Neural cell (in vitro differentiated cells): ENCODE results near the gene MON2. TPM values are rescaled to one million over a fixed set of nuclear protein-coding genes. Genes with fewer than 3 reads are reported as not detected.
"Not testable (repeated sequence)": the region's sequence is repeated elsewhere in the genome, so short reads cannot be mapped to it uniquely, and the experiment has no call there.

Experiments
- H2AFZ ChIP-seq: fragments of 200-600, 300-800 bp; sonication (generic), shearing (Covaris generic); 2 replicates; pipeline ENCODE4 v1.6.0; 2014; ENCODE audit warnings: low read depth, mild to moderate bottlenecking, antibody characterized with exemption, low read length, moderate library complexity
- H3F3A ChIP-seq: fragments of 200-600 bp; shearing (Covaris generic); 2 replicates; pipeline ENCODE4 v1.6.1; 2016; ENCODE audit warnings: mild to moderate bottlenecking, moderate library complexity, mixed read lengths, antibody characterized with exemption, low read length; ENCODE audit not compliant: insufficient read depth, poor library complexity, severe bottlenecking
- H3K27ac ChIP-seq: fragments of 200-600, 300-800 bp; sonication (generic), shearing (Covaris generic); 2 replicates; pipeline ENCODE4 v1.5.1; 2014; ENCODE audit warnings: mild to moderate bottlenecking, low read length, moderate library complexity
- H3K27me3 ChIP-seq: fragments of 300-800, 200-600 bp; sonication (generic), shearing (Covaris generic); 2 replicates; pipeline ENCODE4 v1.6.0; 2014; ENCODE audit warnings: mild to moderate bottlenecking, low read depth, low read length, moderate library complexity; ENCODE audit not compliant: insufficient read depth
- H3K36me3 ChIP-seq: fragments of 300-800, 200-600 bp; sonication (generic), shearing (Covaris generic); 2 replicates; pipeline ENCODE4 v1.5.1; 2014; ENCODE audit warnings: mild to moderate bottlenecking, antibody characterized with exemption, low read length, moderate library complexity; ENCODE audit not compliant: insufficient read depth
- H3K4me2 ChIP-seq: fragments of 300-800, 200-600 bp; sonication (generic), shearing (Covaris generic); 2 replicates; pipeline ENCODE4 v1.6.0; 2014; ENCODE audit warnings: mild to moderate bottlenecking, low read length
- H3K4me3 ChIP-seq: fragments of 300-800, 200-600 bp; sonication (generic), shearing (Covaris generic); 2 replicates; pipeline ENCODE4 v1.5.1; 2014; ENCODE audit warnings: mild to moderate bottlenecking, low read length, moderate library complexity
- H3K79me2 ChIP-seq: fragments of 200-600 bp; shearing (Covaris generic); replicated peaks from 2 replicates; pipeline ENCODE4 v1.6.0; 2014; ENCODE audit warnings: mild to moderate bottlenecking, low read length, moderate library complexity; ENCODE audit not compliant: insufficient read depth
- H3K9ac ChIP-seq: fragments of 300-800, 200-600 bp; sonication (generic), shearing (Covaris generic); 2 replicates; pipeline ENCODE4 v1.6.1; 2016; ENCODE audit warnings: mild to moderate bottlenecking, low read length, mixed read lengths
- H3K9me2 ChIP-seq: fragments of 200-600 bp; shearing (Covaris generic); 2 replicates; pipeline ENCODE4 v1.6.1; 2016; ENCODE audit warnings: mild to moderate bottlenecking, low read length, mixed read lengths; ENCODE audit not compliant: insufficient read depth
- H3K9me3 ChIP-seq: fragments of 200-600, 300-800 bp; sonication (generic), shearing (Covaris generic); 2 replicates; pipeline ENCODE4 v1.6.1; 2016; ENCODE audit warnings: mild to moderate bottlenecking, mixed run types, low read length, moderate library complexity, mixed read lengths
- H4K20me1 ChIP-seq: fragments of 200-600 bp; shearing (Covaris generic); 2 replicates; pipeline ENCODE4 v1.6.1; 2016; ENCODE audit warnings: mild to moderate bottlenecking, mixed run types; ENCODE audit not compliant: insufficient read depth
- CTCF ChIP-seq: fragments of 450-650 bp; IDR thresholded peaks from 2 replicates; pipeline ENCODE4 v1.5.1; 2014; ENCODE audit warnings: antibody characterized with exemption, mild to moderate bottlenecking, moderate library complexity; ENCODE audit not compliant: poor library complexity, severe bottlenecking
- EP300 ChIP-seq: fragments of 450-650 bp; conservative IDR thresholded peaks from 2 replicates; pipeline ENCODE4 v1.6.1; 2014; ENCODE audit warnings: antibody characterized with exemption, mild to moderate bottlenecking, moderate library complexity; ENCODE audit not compliant: poor library complexity, severe bottlenecking
- EZH2 ChIP-seq: fragments of 200-600, 300-800 bp; shearing (Covaris generic), sonication (generic); IDR thresholded peaks from 2 replicates; pipeline ENCODE4 v1.6.1; 2014; ENCODE audit warnings: antibody characterized with exemption, low read length, borderline replicate concordance, mild to moderate bottlenecking; ENCODE audit not compliant: insufficient read depth, poor library complexity, severe bottlenecking
- MXI1 ChIP-seq: fragments of 450-650 bp; conservative IDR thresholded peaks from 2 replicates; pipeline ENCODE4 v1.6.1; 2014; ENCODE audit warnings: antibody characterized with exemption, mild to moderate bottlenecking; ENCODE audit not compliant: poor library complexity, severe bottlenecking
- POLR2AphosphoS5 ChIP-seq: IDR thresholded peaks from 2 replicates; pipeline ENCODE4 v1.6.1; 2012
- RAD21 ChIP-seq: fragments of 450-650 bp; conservative IDR thresholded peaks from 2 replicates; pipeline ENCODE4 v1.6.1; 2014; ENCODE audit warnings: antibody characterized with exemption, mild to moderate bottlenecking, moderate library complexity
- SMC3 ChIP-seq: fragments of 450-650 bp; conservative IDR thresholded peaks from 2 replicates; pipeline ENCODE4 v1.6.1; 2014; ENCODE audit warnings: antibody characterized with exemption, mild to moderate bottlenecking, moderate library complexity; ENCODE audit not compliant: poor library complexity
- TAF1 ChIP-seq: IDR thresholded peaks from 2 replicates; pipeline ENCODE4 v1.6.1; 2012; ENCODE audit warnings: low read depth
- polyA plus RNA-seq: library from polyadenylated mRNA; depleted of rRNA; stranded (reverse); fragments of >200 nt; gene quantifications from 2 replicates; pipeline ENCODE4 v1.2.3, GENCODE V29; 2014
- TF ChIP-seq, protein P1 (sequence below): IDR thresholded peaks from 2 replicates; pipeline ENCODE4 v1.6.1; 2012; ENCODE audit warnings: borderline replicate concordance

MON2 gene
- polyA plus RNA-seq, 1 donor from 2014 or later, result 44.2 TPM

DNA sequence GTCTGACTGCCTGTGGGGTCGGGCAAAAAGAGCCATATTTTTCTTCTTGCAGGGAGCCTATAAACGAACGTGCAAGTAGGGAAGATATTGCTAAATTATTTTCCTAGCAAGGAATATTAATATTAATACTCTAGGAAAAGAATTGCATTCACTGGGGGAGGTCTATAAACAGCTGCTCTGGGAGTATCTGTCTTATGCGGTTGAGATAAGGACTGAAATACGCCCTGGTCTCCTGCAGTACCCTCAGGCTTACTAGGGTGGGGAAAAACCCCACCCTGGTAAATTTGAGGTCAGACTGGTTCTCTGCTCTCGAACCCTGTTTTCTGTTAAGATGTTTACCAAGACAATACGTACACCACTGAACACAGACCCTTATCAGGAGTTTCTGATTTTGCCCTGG lies 3.4 kb upstream of the MON2 start:
- H3K4me3 ChIP-seq, H3K36me3 ChIP-seq, H4K20me1 ChIP-seq, H3K9ac ChIP-seq, H3K27me3 ChIP-seq, H3K4me2 ChIP-seq, H3K9me2 ChIP-seq, H3K27ac ChIP-seq, H3K9me3 ChIP-seq, H2AFZ ChIP-seq, H3F3A ChIP-seq: not testable (repeated sequence)
- peaks cover 12% of the 10 kb centered on the region for H3K79me2 ChIP-seq

GRCh38 chr12:62466018-62466593 lies 520 bp upstream of the MON2 start:
- peaks cover 37% of the 10 kb centered on the region for H3K79me2 ChIP-seq
- peak overlapping the region; percentile 97 for H3K4me3 ChIP-seq
- H3K27me3 ChIP-seq, result no peaks in the 10 kb centered on the region
- no peaks in the 10 kb centered on the region for H3F3A ChIP-seq
- H3K9ac ChIP-seq, result peak overlapping the region; percentile 92
- no peaks in the 10 kb centered on the region for H3K36me3 ChIP-seq
- H3K27ac ChIP-seq, result peak overlapping the region; percentile 93
- no peaks in the 10 kb centered on the region for H4K20me1 ChIP-seq
- no peaks in the 10 kb centered on the region for H3K9me3 ChIP-seq
- H2AFZ ChIP-seq, result peak overlapping the region; percentile 99
- H3K9me2 ChIP-seq, result no peaks in the 10 kb centered on the region
- peak overlapping the region; percentile 89 for H3K4me2 ChIP-seq
- TF ChIP-seq POLR2AphosphoS5 (no peak), EZH2 (no peak), MXI1 (no peak), RAD21 (no peak), TAF1 (no peak), EP300 (no peak), SMC3 (no peak), CTCF (no peak)
- TF ChIP-seq, protein P1, sequence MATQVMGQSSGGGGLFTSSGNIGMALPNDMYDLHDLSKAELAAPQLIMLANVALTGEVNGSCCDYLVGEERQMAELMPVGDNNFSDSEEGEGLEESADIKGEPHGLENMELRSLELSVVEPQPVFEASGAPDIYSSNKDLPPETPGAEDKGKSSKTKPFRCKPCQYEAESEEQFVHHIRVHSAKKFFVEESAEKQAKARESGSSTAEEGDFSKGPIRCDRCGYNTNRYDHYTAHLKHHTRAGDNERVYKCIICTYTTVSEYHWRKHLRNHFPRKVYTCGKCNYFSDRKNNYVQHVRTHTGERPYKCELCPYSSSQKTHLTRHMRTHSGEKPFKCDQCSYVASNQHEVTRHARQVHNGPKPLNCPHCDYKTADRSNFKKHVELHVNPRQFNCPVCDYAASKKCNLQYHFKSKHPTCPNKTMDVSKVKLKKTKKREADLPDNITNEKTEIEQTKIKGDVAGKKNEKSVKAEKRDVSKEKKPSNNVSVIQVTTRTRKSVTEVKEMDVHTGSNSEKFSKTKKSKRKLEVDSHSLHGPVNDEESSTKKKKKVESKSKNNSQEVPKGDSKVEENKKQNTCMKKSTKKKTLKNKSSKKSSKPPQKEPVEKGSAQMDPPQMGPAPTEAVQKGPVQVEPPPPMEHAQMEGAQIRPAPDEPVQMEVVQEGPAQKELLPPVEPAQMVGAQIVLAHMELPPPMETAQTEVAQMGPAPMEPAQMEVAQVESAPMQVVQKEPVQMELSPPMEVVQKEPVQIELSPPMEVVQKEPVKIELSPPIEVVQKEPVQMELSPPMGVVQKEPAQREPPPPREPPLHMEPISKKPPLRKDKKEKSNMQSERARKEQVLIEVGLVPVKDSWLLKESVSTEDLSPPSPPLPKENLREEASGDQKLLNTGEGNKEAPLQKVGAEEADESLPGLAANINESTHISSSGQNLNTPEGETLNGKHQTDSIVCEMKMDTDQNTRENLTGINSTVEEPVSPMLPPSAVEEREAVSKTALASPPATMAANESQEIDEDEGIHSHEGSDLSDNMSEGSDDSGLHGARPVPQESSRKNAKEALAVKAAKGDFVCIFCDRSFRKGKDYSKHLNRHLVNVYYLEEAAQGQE, result no peak

GRCh38 chr12:62468397-62468796 lies 1.8 kb downstream of the MON2 start:
- H3K27ac ChIP-seq, result no peak overlapping the region
- H3K79me2 ChIP-seq, result peaks cover 37% of the 10 kb centered on the region
- peak overlapping the region; percentile 91 for H3K4me2 ChIP-seq
- TF ChIP-seq MXI1 (no peak), TAF1 (no peak), SMC3 (no peak), POLR2AphosphoS5 (no peak), CTCF (no peak), EP300 (no peak), RAD21 (no peak), EZH2 (no peak)
- TF ChIP-seq, protein P1, result no peak
- H3K9ac ChIP-seq, result no peak overlapping the region
- no peaks in the 10 kb centered on the region for H3K9me2 ChIP-seq
- H2AFZ ChIP-seq, result no peak overlapping the region
- H3K36me3 ChIP-seq, result no peaks in the 10 kb centered on the region
- no peaks in the 10 kb centered on the region for H3K9me3 ChIP-seq
- H3F3A ChIP-seq, result no peaks in the 10 kb centered on the region
- no peaks in the 10 kb centered on the region for H3K27me3 ChIP-seq
- no peaks in the 10 kb centered on the region for H4K20me1 ChIP-seq
- peak overlapping the region; percentile 97 for H3K4me3 ChIP-seq
